Activated T-cell treated with anti-CD3 and anti-CD28 coated beads, Interleukin-2, amount 50 U/mL, for 4 hours (primary cell): ENCODE measurements around the gene FHAD1. TPM values are rescaled to one million over a fixed set of nuclear protein-coding genes. Genes with fewer than 3 reads are reported as not detected.
A peak's percentile ranks its signal among the peaks of the same experiment; 100 is the strongest.

Experiments
- ATAC-seq, 2 donors: fragments of 200-7000 bp; cut with Tn5 transposase; one replicate each; pipeline ENCODE4 v1.10.0; 2021
- DNase-seq: peaks from one replicate; pipeline ENCODE4 v3.0.0-alpha.2; 2020
- H3K27me3 Mint-ChIP-seq: one replicate; pipeline ENCODE4 v1.8.0; 2021; ENCODE audit warnings: low read depth, mixed read lengths
- H3K36me3 Mint-ChIP-seq: one replicate; pipeline ENCODE4 v1.8.0; 2022; ENCODE audit warnings: mixed read lengths; ENCODE audit not compliant: insufficient read depth
- H3K4me1 Mint-ChIP-seq: one replicate; pipeline ENCODE4 v1.8.0; 2021; ENCODE audit warnings: low read depth, mixed read lengths
- H3K4me3 Mint-ChIP-seq: one replicate; pipeline ENCODE4 v1.8.0; 2021; ENCODE audit warnings: mild to moderate bottlenecking, moderate library complexity, mixed read lengths
- H3K9me3 Mint-ChIP-seq: one replicate; pipeline ENCODE4 v1.8.0; 2021; ENCODE audit warnings: mixed read lengths
- total RNA-seq, 3 donors: library from RNA; stranded (reverse); gene quantifications; one replicate each; pipeline ENCODE4 v1.2.1, GENCODE V29; 2021

The FHAD1 gene
- total RNA-seq, 3 donors from 2014 or later: 0.08 to 0.50 (median 0.20) TPM

- Mint-ChIP-seq H3K4me1 (no peaks in the 10 kb centered on the region), H3K4me3 (no peak overlapping the region), H3K27me3 (peaks cover 17% of the 10 kb centered on the region), H3K9me3 (no peaks in the 10 kb centered on the region), H3K36me3 (no peaks in the 10 kb centered on the region)
- ATAC-seq: no peak
- no peak for DNase-seq
These were observed 34.6 kb upstream of the FHAD1 start for GRCh38 chr1:15212216-15212953.

- no peak for ATAC-seq
- Mint-ChIP-seq H3K9me3 (no peaks in the 10 kb centered on the region), H3K4me1 (no peaks in the 10 kb centered on the region), H3K36me3 (no peaks in the 10 kb centered on the region), H3K27me3 (peaks cover 16% of the 10 kb centered on the region), H3K4me3 (no peak overlapping the region)
- DNase-seq: no peak
These were observed 34.1 kb upstream of the FHAD1 start for GRCh38 chr1:15212954-15213291.

- no peak for ATAC-seq
- DNase-seq: no peak
- Mint-ChIP-seq H3K4me1 (no peaks in the 10 kb centered on the region), H3K4me3 (no peak overlapping the region), H3K9me3 (no peaks in the 10 kb centered on the region), H3K36me3 (no peaks in the 10 kb centered on the region), H3K27me3 (peaks cover 14% of the 10 kb centered on the region)
These were observed 33.6 kb upstream of the FHAD1 start for GRCh38 chr1:15213341-15213821.

- no peak overlapping the region for H3K4me3 Mint-ChIP-seq
- peaks cover 2% of the 10 kb centered on the region for H3K4me1 Mint-ChIP-seq
- ATAC-seq (no peak), DNase-seq (no peak)
- no peaks in the 10 kb centered on the region for H3K9me3 Mint-ChIP-seq
- no peaks in the 10 kb centered on the region for H3K36me3 Mint-ChIP-seq
- H3K27me3 Mint-ChIP-seq: peaks cover 13% of the 10 kb centered on the region
These were observed 32.5 kb upstream of the FHAD1 start for GRCh38 chr1:15214527-15214926.

- DNase-seq: no peak
- no peaks in the 10 kb centered on the region for H3K9me3 Mint-ChIP-seq
- no peak overlapping the region for H3K4me3 Mint-ChIP-seq
- no peaks in the 10 kb centered on the region for H3K36me3 Mint-ChIP-seq
- peaks cover 2% of the 10 kb centered on the region for H3K4me1 Mint-ChIP-seq
- no peak for ATAC-seq
- H3K27me3 Mint-ChIP-seq: peaks cover 11% of the 10 kb centered on the region
These were observed 31.9 kb upstream of the FHAD1 start for GRCh38 chr1:15215116-15215515.

GRCh38 chr1:15217654-15218053, 29.4 kb upstream of the FHAD1 start:
- no peak for DNase-seq
- ATAC-seq: no peak
- Mint-ChIP-seq H3K4me3 (no peak overlapping the region), H3K4me1 (peaks cover 2% of the 10 kb centered on the region), H3K36me3 (no peaks in the 10 kb centered on the region), H3K27me3 (peaks cover 3% of the 10 kb centered on the region), H3K9me3 (no peaks in the 10 kb centered on the region)

DNA sequence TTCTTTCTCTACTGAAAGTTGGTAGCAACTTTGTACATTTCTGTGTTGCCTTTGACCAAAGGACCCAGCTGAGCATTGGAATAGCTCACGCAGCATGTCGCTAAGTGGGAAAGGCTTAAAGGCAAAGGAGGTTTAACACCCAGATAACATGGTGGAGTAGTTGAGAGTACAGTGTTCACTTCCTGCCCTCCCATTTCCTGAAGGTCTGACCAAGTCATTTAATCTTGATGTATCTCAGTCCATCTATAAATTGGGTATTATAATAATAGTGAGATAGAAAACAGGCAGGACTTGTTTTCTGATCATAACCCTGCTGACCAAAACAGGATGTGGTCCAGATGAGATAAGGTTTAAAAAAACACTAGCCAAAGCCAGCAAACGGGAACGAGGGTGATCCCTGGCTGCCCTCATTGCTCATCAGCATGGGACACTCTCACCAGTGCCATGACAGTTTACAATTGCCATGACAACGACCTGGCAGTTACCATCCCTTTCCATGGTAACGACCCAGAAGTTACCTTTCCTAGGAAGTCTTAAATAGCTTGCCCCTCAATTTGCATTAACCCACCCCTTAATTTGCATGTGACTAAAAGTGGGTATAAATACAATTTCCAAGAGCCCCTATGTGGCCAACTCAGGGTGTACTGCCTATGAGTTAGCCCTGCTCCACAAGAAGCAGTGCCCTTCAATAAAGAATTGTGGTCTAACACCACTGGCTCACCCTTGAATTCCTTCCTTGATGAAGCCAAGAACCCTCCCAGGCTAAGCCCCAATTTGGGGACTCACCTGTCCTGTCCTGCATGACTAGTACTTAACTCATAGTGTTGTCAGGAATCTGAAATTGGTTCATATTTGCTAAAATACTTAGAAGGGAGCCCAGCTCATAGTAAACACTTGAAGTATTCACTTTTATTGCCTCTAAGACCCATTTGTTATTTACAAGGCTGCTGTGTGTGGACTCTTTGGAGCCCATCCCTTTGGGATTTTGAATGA, 28.4 kb upstream of the FHAD1 start:
- Mint-ChIP-seq H3K27me3 (peaks cover 2% of the 10 kb centered on the region), H3K4me1 (peaks cover 2% of the 10 kb centered on the region), H3K36me3 (no peaks in the 10 kb centered on the region), H3K9me3 (no peaks in the 10 kb centered on the region), H3K4me3 (no peak overlapping the region)
- peak in 1 of 2 donors; percentile 21 for ATAC-seq
- no peak for DNase-seq

DNA sequence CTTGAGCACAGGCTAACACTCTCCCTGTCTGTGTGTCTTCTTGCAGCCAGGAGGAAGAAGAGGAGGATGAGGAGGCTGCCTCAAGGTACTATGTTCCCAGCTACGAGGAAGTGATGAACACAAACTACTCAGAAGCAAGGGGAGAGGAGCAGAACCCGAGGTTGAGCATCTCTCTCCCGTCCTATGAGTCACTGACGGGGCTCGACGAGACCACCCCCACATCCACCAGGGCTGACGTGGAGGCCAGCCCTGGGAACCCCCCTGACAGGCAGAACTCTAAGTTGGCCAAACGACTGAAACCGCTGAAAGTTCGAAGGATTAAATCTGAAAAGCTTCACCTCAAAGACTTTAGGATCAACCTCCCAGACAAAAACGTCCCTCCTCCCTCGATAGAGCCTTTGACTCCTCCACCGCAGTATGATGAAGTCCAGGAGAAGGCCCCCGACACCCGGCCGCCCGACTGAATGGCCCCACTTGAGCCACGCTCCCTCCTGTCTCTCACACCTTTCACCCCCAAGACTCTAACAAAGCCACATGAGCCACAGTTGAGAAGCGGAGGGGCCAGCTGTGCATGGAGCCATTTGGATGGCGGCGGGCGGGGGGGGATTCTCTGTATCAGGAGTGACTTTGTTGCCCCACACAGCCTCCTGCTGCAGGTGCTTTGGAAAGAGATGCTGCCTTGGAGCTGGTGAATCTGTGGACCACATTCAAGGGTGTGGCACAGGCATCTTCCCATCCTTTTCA, 27.6 kb upstream of the FHAD1 start:
- no peak for DNase-seq
- H3K9me3 Mint-ChIP-seq: no peaks in the 10 kb centered on the region
- H3K4me1 Mint-ChIP-seq: peaks cover 2% of the 10 kb centered on the region
- no peak overlapping the region for H3K4me3 Mint-ChIP-seq
- ATAC-seq: peak in 1 of 2 donors; percentile 51
- no peaks in the 10 kb centered on the region for H3K36me3 Mint-ChIP-seq
- peaks cover 2% of the 10 kb centered on the region for H3K27me3 Mint-ChIP-seq

GRCh38 chr1:15220024-15220392, 27.0 kb upstream of the FHAD1 start:
- Mint-ChIP-seq H3K27me3 (peaks cover 2% of the 10 kb centered on the region), H3K4me1 (peaks cover 2% of the 10 kb centered on the region), H3K9me3 (no peaks in the 10 kb centered on the region), H3K4me3 (no peak overlapping the region), H3K36me3 (no peaks in the 10 kb centered on the region)
- ATAC-seq (no peak), DNase-seq (no peak)

DNA sequence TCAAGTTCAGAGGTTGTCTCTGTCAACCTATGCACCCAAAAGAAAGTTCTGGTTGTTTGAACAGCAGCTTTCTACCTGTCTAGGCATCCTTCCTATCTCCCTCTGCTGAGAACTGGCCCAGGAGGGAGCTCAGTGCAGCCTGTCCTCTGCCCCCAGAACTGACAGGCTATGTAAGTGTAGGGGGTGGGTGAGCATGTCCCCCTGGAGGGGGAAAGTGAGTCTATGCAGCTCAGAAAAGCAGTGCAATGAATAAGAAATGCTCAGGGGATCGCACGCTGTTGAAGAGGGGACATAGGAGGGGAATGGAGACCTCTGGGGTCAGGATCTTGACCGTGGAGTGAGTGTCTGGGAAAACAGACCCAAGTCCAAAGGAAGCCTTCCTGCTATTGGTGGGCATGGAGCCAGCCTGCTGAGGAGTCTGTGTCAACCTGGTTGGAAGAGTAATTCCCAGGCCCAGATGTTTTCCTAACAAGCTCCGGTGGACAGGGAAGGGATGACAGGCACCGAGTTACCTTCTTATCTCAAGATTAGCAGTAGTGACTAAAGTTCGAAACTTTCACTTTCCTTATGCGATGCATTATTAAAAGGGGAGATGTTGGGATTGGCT, 26.1 kb upstream of the FHAD1 start:
- Mint-ChIP-seq H3K4me3 (no peak overlapping the region), H3K36me3 (no peaks in the 10 kb centered on the region), H3K27me3 (peaks cover 2% of the 10 kb centered on the region), H3K4me1 (peaks cover 2% of the 10 kb centered on the region), H3K9me3 (no peaks in the 10 kb centered on the region)
- no peak for DNase-seq
- ATAC-seq: no peak

GRCh38 chr1:15222653-15223303, 24.2 kb upstream of the FHAD1 start:
- Mint-ChIP-seq H3K4me1 (peaks cover 2% of the 10 kb centered on the region), H3K4me3 (no peak overlapping the region), H3K27me3 (no peaks in the 10 kb centered on the region), H3K36me3 (no peaks in the 10 kb centered on the region), H3K9me3 (no peaks in the 10 kb centered on the region)
- ATAC-seq (no peak), DNase-seq (no peak)

DNA sequence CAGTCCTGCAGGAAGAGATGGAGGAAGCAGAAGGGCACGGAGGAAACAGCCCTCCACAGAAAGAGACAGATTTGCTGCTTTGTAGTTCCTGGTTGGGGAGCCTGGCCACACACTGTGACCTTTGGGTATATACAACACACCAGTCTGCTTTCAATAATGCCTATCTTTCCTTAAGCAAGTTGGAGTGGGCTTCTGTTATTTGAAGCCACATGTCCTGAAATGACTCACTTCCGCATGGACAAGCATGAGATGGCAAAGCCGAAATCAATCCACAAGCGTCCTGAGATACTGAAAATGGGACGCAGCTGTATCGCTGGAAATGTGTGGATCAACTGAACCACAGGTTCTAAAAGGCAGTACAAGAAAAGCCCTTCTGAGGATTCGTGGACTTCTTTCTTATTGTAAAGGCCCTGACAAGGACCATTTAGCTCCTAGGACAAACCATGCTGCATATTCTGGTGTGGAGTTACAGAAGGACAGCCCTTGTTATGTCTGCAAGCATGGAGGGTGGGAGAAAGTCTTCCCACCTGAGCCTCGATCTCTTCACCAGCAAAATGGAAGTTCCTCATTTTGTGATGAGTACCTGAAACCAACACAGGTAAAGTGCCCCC, 22.7 kb upstream of the FHAD1 start:
- no peak for ATAC-seq
- H3K4me1 Mint-ChIP-seq: no peaks in the 10 kb centered on the region
- no peaks in the 10 kb centered on the region for H3K36me3 Mint-ChIP-seq
- no peaks in the 10 kb centered on the region for H3K27me3 Mint-ChIP-seq
- no peaks in the 10 kb centered on the region for H3K9me3 Mint-ChIP-seq
- H3K4me3 Mint-ChIP-seq: no peak overlapping the region
- DNase-seq: no peak

DNA sequence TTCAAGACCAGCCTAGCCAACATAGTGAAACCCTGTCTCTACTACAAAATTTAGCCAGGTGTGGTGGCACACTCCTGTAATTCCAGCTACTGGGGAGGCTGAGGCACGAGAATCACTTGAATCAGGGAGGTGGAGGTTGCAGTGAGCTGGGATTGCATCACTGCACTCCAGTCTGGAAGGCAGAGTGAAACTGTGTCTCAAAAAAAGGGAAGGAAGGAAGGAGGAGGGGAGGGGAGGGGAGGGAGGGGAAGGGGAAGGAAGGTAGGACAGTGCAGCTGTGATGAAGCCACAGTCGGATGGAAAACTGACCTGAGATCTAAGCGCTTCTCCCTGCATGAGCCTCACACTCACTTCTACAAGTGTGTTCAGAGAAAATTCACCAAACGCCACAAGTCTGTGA, 22.0 kb upstream of the FHAD1 start:
- DNase-seq: no peak
- Mint-ChIP-seq H3K4me1 (no peaks in the 10 kb centered on the region), H3K36me3 (no peaks in the 10 kb centered on the region), H3K27me3 (no peaks in the 10 kb centered on the region), H3K4me3 (no peak overlapping the region), H3K9me3 (no peaks in the 10 kb centered on the region)
- no peak for ATAC-seq
